Tibial nerve (tissue), 4 donors: ENCODE results near the gene RCC2. TPM values are rescaled to one million over a fixed set of nuclear protein-coding genes. Genes with fewer than 3 reads are reported as not detected.

Source experiments
- DNase-seq, 2 donors: peaks; one replicate each; pipeline ENCODE4 v3.0.0-alpha.2; 2019; ENCODE audit warnings: low spot score in 2 of 2
- H3K27ac ChIP-seq, 4 donors: fragments of 200-600 bp; sonication (generic) in 3 of 4; one replicate each; pipeline ENCODE4 v1.5.1; 2017 to 2019; ENCODE audit warnings: mild to moderate bottlenecking in 1 of 4
- H3K27me3 ChIP-seq, 2 donors: fragments of 200-600 bp; sonication (generic) in 1 of 2; one replicate each; pipeline versions ENCODE4 v1.5.1 to v1.6.0; 2017 to 2019
- H3K36me3 ChIP-seq, 3 donors: fragments of 200-600 bp; sonication (generic); one replicate each; pipeline ENCODE4 v1.5.1; 2018 to 2019
- H3K4me1 ChIP-seq, 4 donors: fragments of 200-600 bp; sonication (generic) in 3 of 4; one replicate each; pipeline ENCODE4 v1.5.1; 2017 to 2019
- H3K4me3 ChIP-seq, 4 donors: fragments of 200-600 bp; sonication (generic) in 3 of 4; one replicate each; pipeline ENCODE4 v1.5.1; 2017 to 2019; ENCODE audit warnings: mild to moderate bottlenecking in 1 of 4, moderate library complexity in 1 of 4
- H3K9me3 ChIP-seq, 4 donors: fragments of 200-600 bp; sonication (generic) in 3 of 4; one replicate each; pipeline ENCODE4 v1.5.1; 2017 to 2019
- CTCF ChIP-seq, 5 experiments: fragments of 200-600 bp in 3 of 5; fragments of 450-650 bp in 2 of 5; sonication (generic) in 3 of 5; IDR thresholded peaks; one replicate each; pipeline ENCODE4 v1.5.1; 2016 to 2019; ENCODE audit warnings: antibody characterized with exemption in 5 of 5, mild to moderate bottlenecking in 3 of 5, moderate library complexity in 2 of 5
- EP300 ChIP-seq, 2 donors: sonication (generic); formaldehyde crosslinking; IDR thresholded peaks; one replicate each; pipeline ENCODE4 v1.6.1; 2017; ENCODE audit warnings: antibody characterized with exemption in 2 of 2, mild to moderate bottlenecking in 1 of 2
- POLR2A ChIP-seq, 2 donors: fragments of 450-650 bp; IDR thresholded peaks; one replicate each; pipeline ENCODE4 v1.6.1; 2017; ENCODE audit warnings: antibody characterized with exemption in 2 of 2, mild to moderate bottlenecking in 2 of 2, moderate library complexity in 2 of 2
- WGBS, 2 donors: methylation state at CpG; one replicate each; pipeline ENCODE4 v1.1.5; 2018; 5-methylcytosine and 5-hydroxymethylcytosine counted together
- total RNA-seq, 4 donors: library from RNA; depleted of rRNA; stranded (reverse); fragments of >200 nt; gene quantifications; one replicate each; pipeline ENCODE4 v1.1.0, GENCODE V29; 2016

Gene RCC2
- total RNA-seq, 4 donors from 2014 or later: 27.1 to 44.1 (median 30.1) TPM

GRCh38 chr1:17420391-17420918 is 19.0 kb downstream of the RCC2 start:
- no peak overlapping the region for H3K4me3 ChIP-seq
- no peaks in the 10 kb centered on the region for H3K27me3 ChIP-seq
- no peak for DNase-seq
- no peak overlapping the region for H3K27ac ChIP-seq
- no peak for TF ChIP-seq POLR2A (IDR thresholded peaks at IDR 0.05)
- TF ChIP-seq CTCF (IDR thresholded peaks at IDR 0.05): no peak
- no peak for TF ChIP-seq EP300 (IDR thresholded peaks at IDR 0.05)
- H3K4me1 ChIP-seq: no peaks in the 10 kb centered on the region
- no peaks in the 10 kb centered on the region for H3K9me3 ChIP-seq
- WGBS, 2 donors: 80 to 84% methylated on average over 6 of the region's 6 CpGs
- H3K36me3 ChIP-seq: peaks cover 6 to 94% (median 36%) of the 10 kb centered on the region in 3 donors

GRCh38 chr1:17419626-17420328 is 19.7 kb downstream of the RCC2 start:
- TF ChIP-seq CTCF (IDR thresholded peaks at IDR 0.05): peak; percentile 96 to 99 (median 97)
- TF ChIP-seq EP300 (IDR thresholded peaks at IDR 0.05): peak in 1 of 2 donors; percentile 39
- TF ChIP-seq POLR2A (IDR thresholded peaks at IDR 0.05): no peak
- Histone ChIP-seq H3K27me3 (no peaks in the 10 kb centered on the region), H3K4me1 (no peaks in the 10 kb centered on the region), H3K4me3 (no peak overlapping the region), H3K27ac (no peak overlapping the region), H3K36me3 (peaks cover 6 to 94% (median 36%) of the 10 kb centered on the region in 3 donors), H3K9me3 (no peaks in the 10 kb centered on the region)
- WGBS, 2 donors: 40 to 42% methylated on average over 41 to 42 of the region's 42 CpGs
- DNase-seq: peak; percentile 55 to 56

GRCh38 chr1:17416389-17416788 is 23.1 kb downstream of the RCC2 start:
- no peaks in the 10 kb centered on the region for H3K27me3 ChIP-seq
- 93% methylated on average over 18 to 20 of the region's 20 CpGs for WGBS, 2 donors
- peaks cover 4 to 94% (median 32%) of the 10 kb centered on the region in 3 donors for H3K36me3 ChIP-seq
- no peak for TF ChIP-seq EP300 (IDR thresholded peaks at IDR 0.05)
- no peak for TF ChIP-seq CTCF (IDR thresholded peaks at IDR 0.05)
- TF ChIP-seq POLR2A (IDR thresholded peaks at IDR 0.05): no peak
- H3K4me1 ChIP-seq: no peaks in the 10 kb centered on the region
- H3K4me3 ChIP-seq: no peak overlapping the region
- no peak for DNase-seq
- no peak overlapping the region for H3K27ac ChIP-seq
- H3K9me3 ChIP-seq: no peaks in the 10 kb centered on the region

GRCh38 chr1:17414022-17414421 is 25.5 kb downstream of the RCC2 start:
- H3K27me3 ChIP-seq: no peaks in the 10 kb centered on the region
- TF ChIP-seq POLR2A (IDR thresholded peaks at IDR 0.05) (no peak), EP300 (IDR thresholded peaks at IDR 0.05) (no peak), CTCF (IDR thresholded peaks at IDR 0.05) (no peak)
- WGBS, 2 donors: 82% methylated on average over 2 of the region's 2 CpGs
- peaks cover 4 to 100% (median 46%) of the 10 kb centered on the region in 3 donors for H3K36me3 ChIP-seq
- DNase-seq: no peak
- no peaks in the 10 kb centered on the region for H3K9me3 ChIP-seq
- H3K4me1 ChIP-seq: no peaks in the 10 kb centered on the region
- no peak overlapping the region for H3K27ac ChIP-seq
- no peak overlapping the region for H3K4me3 ChIP-seq

GRCh38 chr1:17412093-17412870 is 27.2 kb downstream of the RCC2 start:
- WGBS, 2 donors: 84 to 92% methylated on average over 16 of the region's 16 CpGs

More at GRCh38 chr1:17412093-17412870, 27.2 kb downstream of the RCC2 start:
- Histone ChIP-seq H3K36me3 (peaks cover 4 to 100% (median 50%) of the 10 kb centered on the region in 3 donors), H3K27me3 (no peaks in the 10 kb centered on the region), H3K27ac (no peak overlapping the region), H3K4me1 (no peaks in the 10 kb centered on the region), H3K4me3 (no peak overlapping the region), H3K9me3 (no peaks in the 10 kb centered on the region)
- DNase-seq: no peak
- TF ChIP-seq CTCF (IDR thresholded peaks at IDR 0.05) (no peak), POLR2A (IDR thresholded peaks at IDR 0.05) (no peak), EP300 (IDR thresholded peaks at IDR 0.05) (no peak)
